GM19438 (cell line): ENCODE data around the gene ZNF592.
A peak's percentile ranks its signal among the peaks of the same experiment; 100 is the strongest.

Experiments
- ATAC-seq: cut with Tn5 transposase; IDR thresholded peaks from one replicate; pipeline ENCODE4 v1.9.1; 2021; ENCODE audit warnings: low read depth; ENCODE audit not compliant: unreplicated experiment

ZNF592 gene, protein sequence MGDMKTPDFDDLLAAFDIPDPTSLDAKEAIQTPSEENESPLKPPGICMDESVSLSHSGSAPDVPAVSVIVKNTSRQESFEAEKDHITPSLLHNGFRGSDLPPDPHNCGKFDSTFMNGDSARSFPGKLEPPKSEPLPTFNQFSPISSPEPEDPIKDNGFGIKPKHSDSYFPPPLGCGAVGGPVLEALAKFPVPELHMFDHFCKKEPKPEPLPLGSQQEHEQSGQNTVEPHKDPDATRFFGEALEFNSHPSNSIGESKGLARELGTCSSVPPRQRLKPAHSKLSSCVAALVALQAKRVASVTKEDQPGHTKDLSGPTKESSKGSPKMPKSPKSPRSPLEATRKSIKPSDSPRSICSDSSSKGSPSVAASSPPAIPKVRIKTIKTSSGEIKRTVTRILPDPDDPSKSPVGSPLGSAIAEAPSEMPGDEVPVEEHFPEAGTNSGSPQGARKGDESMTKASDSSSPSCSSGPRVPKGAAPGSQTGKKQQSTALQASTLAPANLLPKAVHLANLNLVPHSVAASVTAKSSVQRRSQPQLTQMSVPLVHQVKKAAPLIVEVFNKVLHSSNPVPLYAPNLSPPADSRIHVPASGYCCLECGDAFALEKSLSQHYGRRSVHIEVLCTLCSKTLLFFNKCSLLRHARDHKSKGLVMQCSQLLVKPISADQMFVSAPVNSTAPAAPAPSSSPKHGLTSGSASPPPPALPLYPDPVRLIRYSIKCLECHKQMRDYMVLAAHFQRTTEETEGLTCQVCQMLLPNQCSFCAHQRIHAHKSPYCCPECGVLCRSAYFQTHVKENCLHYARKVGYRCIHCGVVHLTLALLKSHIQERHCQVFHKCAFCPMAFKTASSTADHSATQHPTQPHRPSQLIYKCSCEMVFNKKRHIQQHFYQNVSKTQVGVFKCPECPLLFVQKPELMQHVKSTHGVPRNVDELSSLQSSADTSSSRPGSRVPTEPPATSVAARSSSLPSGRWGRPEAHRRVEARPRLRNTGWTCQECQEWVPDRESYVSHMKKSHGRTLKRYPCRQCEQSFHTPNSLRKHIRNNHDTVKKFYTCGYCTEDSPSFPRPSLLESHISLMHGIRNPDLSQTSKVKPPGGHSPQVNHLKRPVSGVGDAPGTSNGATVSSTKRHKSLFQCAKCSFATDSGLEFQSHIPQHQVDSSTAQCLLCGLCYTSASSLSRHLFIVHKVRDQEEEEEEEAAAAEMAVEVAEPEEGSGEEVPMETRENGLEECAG (N-terminal part only)

DNA sequence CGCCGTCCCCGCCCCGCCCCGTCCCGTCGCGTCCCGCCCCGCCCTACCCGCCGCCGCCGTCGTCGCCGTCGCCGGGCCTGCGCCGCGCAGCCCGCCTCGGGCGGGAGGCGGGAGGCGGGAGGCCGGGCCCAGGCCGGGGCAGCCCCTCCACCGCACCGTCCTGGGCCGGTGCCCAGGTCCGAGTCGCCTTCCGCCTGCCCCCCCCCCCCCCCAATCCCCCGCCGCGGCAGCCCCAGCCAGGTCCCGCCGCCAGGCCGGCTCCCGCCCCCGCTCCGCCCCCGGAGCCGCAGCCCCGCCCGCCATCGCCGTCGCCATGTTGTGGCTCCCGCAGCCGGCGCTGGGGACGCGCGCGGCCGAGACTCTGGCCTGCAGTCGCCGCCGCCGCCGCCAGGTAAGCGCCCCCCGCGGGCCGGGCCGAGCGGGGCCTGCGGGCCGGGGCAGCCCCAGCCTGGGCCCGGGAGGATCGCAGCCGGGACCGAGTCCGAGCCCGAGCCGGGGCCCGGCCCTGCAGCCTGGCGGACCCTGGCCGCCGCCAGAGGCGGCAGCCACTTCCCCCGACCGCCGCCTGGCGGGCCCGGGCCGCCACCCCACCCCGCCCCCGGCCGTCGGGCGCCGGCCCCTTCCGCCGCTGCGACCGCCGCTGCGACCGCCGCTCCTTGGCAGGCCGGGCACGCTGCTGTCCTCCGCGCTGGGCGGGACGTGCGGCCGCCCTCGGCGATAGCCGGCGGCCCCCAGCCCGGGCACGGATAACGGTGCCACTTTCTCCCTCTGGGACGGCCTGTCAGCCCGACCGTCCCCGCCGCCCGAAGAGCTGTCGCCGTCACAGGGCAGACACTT is at the start of gene ZNF592:
Gene ZNF592 (plus strand): TSS at position 319 of the 837 bp plus-strand sequence. CDS start 34,084 bp downstream, outside the sequence.
- ATAC-seq = peak; percentile 49

DNA sequence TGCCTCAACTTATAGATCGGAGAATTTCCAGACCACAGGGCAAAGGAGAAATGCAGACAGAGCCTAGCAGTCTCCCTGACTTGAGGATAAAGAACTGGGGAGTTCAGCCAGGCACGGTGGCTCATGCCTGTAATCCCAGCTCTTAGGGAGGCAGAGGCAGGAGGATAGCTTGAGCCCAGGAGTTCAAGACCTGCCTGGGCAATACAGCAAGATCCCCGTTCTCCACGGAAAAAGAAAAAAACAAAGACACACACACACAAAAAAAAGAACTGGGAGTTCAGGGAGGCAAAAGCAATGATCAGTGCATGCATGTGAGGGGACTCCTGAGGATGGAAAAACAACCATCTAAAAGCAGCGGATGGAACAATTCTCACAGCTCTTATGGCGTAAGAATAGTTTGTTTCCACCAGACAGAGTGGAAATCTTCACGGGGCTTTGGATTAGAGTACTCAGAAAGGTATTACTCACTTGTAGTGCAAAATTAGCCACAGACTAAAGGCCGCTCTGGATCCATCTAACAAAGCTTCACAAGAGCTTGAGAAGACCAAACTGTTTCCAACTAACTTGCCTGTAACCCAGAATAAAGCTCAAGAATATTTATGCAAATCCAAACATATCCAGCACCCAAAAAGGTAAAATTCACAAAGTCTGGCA is 48.7 kb upstream of the ZNF592 start:
- no peak for ATAC-seq

DNA sequence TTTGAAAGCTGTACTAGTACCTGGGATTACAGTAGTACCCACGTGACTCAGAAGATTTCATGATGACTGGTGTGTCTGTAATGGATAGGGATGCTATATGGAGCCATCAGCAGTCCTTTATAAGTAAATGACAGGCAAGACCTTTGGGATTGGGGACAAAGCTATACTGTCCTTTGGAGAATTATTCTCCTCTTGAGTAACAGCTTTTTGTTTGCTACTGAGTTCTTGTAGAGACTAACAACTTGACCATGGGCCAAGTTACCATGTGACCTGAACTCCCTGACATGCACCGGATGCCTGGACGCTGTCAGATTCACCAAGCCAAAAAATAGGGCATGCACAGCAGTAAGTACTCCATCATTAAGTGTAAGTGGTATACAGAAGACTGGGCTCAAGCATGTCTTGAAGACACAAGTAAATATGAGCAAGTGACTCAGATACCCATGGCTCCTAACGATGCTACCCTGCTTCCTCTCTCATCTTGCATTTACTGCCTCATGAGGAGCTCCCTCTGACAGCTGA is 45.4 kb upstream of the ZNF592 start:
- ATAC-seq = no peak

DNA sequence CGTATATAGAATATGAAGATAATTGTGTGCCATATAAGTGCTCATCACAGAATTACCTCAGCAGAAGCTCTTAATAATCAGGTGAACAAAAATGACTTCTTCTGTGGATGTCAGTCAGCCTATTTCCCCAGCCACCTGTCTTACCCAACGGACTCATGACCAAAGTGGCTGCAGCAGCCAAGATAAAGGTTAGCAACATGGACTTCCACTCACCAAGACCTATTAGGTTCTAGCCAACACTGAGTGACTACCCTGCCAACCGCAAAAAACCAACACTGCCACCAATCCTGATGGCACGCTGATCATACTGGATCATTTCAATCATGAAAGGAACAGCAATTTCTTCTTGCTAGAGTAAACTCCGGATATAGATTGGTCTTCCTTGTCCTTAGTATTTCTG is 44.6 kb upstream of the ZNF592 start:
- ATAC-seq = no peak

DNA sequence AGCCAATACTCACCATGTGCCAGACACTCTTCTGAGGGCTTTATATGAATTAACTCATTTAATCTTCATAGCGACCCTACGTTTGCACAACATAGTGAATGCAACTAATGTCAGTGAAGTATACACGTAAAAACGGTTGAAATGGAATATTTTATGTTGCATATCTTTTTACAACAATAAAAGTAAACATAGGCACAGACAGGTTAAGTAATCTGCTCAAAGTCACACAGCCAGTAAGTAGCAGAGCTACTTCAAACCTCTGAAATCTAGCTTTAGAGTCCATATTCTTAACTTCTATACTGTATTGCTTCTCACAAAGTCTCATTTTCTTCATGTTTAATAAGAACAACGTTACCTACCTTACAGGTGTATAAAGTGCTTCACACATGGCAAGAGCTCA is 34.0 kb upstream of the ZNF592 start:
- ATAC-seq = no peak

DNA sequence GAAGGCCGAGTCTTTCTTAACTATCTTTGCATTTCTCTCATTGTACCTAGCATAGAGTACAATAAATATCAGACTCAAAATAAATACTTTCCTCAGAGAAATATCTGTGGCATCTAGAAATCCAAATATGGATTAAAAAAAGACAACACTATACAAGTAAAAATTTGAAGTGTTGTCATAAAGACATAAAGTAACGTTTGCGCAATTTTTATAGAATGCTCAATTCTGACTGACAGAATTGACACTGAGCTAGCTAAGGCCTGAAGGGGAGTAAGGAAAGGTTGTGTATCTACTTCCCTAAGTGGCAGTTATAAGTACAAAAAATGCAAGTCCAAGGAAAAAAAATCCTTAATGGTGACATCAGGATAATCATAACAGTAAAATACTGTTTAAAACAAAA is 33.6 kb upstream of the ZNF592 start:
- ATAC-seq = no peak

DNA sequence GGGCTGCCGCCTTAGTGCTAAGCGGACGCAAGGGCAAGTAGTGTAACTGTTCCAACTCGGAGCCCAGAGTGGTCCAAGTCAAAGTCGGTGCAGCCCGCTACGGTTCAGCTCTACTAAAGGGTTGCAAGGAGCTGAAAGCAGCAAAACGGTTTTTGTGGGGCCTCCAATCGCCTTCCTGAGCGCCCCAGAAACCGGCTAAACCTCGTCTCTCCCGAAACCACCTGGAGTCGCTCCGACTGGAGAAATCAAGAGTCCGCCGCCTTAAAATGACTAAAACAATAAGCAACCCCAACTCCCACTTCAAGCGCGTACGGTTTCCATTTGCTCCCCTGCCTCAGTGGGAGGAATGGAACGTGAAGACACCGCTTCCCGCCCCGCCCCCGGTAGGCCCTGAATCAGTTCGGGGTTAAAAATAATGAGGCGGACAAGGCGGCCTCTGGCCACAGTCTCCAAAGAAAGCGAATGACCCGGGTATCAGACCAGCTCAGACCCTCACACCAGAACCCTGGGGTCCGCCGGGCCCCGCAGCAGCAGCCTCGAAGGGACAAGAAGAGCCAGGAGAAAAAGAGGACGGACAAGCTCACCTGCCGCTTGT is 32.9 kb upstream of the ZNF592 start:
- ATAC-seq = peak; percentile 3

DNA sequence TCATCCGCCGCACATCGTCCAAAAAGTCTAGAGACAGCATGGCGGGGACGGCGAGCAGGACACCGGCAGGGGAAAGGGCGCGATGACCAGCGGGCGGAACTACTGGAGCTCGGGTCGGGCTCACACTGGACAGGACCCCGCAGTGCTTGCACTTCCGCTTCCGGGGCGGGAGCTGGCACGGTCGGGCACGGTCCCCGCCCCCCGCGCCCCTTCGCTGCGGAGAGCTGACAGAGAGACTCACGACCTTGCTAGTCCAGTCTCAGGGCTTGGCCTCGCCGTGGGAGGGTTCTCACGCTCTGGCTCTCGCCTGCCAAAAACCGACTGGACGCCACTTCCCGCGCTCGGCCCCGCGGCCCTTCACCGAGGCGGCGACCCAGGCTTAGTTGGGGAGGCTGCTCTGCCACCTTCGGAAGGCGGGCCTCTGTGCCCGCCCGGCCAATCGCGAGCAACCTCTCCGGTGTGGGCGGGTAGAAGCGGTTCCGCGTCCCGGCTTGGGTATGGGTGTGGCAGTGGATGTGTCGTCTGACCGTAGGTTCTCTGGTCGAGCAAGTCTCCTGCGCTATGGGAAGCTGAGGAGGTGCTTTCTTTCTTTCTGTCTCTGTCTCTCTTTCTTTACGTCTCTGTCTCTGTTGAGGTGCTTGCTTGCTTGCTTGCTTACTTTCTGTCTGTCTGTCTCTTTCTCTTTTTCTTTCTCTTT is 32.2 kb upstream of the ZNF592 start, which contains the start of gene SEC11A:
Gene SEC11A (minus strand): TSS at position 104 of the 697 bp plus-strand sequence. CDS start 64 bp downstream, at position 40.
- ATAC-seq = peak; percentile 91

DNA sequence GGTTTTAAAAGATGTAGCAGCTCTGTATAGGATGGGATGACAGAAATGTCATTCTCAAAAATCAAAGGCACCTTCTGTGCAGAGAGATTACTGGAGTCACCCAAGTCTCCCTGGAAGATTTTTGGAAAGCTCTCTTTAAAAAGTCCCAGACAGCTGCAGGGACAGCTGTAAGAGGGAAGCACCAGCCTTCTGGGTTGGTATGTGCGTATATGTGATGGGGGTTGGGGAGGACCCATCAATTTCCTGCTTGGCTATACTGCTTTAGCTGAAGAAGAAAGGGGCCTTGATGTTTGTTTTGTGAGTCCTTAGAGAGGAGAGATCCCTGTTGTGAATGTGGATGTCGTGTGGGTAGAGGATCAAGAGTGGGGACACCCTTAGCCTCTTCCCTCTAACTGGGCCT is 27.0 kb upstream of the ZNF592 start:
- ATAC-seq = no peak

DNA sequence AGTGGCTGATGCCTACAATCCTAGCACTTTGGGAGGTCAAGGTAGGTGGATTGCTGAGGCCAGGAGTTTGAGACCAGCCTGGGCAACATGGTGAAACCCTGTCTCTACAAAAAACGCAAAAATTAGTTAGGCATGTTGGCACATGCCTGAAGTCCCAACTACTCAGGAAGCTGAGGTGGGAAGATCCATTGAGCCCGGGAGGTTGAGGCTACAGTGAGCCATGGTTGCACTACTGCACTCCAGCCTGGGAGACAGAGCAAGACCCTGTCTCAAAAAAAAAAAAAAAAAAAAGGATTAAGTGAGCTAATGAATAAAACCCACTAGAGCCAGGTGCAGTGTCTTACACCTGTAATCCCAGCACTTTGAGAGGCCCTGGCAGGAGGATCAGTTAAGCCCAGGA is 25.8 kb upstream of the ZNF592 start:
- ATAC-seq = no peak

DNA sequence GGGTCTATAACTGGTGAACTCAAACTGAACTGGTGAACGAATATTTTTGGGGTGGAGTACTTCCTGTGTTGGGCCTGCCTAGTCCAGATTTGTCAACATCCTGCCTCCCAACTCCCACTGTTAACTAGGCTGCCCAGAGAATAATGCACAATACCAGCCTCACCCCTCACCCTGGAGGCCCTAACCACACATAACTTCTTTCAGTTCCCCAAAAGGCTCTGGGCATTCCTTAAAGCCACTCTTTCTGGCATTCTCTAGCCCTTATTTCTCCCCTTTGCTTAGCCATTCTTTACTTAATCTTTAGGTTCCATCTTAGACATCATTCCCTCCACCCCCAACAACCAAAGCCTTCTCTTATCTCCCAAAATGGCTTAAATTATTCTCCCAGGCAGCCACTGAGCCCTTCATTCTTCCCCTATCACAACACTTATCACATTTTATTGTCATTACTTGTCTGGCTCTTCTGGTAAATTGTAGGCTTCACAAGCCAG is 23.3 kb upstream of the ZNF592 start:
- ATAC-seq = no peak

DNA sequence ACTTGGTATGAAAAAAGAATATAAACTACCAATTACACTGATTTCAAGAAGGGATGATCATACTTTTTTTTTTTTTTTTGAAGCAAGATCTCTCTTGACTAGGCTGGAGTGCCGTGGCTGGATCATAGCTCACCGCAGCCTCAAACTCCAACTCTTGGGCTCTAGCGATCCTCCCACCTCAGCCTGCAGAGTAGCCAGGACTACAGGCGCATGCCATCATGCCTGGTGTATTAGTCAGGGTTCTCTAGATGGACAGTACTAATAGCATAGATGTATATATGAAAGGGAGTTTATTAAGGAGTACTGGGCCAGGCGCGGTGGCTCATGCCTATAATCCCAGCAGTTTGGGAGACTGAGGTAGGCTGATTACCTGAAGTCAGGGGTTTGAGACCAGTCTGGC is 21.0 kb upstream of the ZNF592 start:
- ATAC-seq = no peak

DNA sequence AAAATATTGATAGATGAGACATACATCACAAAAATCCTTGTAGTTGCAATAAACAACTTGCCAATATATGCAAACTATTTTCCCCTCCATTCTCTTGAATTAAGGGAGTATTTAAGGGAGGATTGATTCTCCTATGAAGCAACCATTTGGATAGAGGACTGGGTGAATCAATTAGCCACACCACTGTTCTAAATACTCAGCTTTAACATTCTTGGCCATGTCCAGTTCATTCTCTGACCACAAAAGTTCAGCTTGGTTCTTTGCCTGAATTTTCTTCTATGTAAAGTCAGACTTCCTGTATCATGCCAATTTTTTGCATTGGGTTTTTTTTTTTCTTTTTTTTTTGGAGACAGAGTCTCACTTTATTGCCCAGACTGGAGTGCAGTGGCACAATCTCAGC is 16.6 kb upstream of the ZNF592 start:
- ATAC-seq = no peak

DNA sequence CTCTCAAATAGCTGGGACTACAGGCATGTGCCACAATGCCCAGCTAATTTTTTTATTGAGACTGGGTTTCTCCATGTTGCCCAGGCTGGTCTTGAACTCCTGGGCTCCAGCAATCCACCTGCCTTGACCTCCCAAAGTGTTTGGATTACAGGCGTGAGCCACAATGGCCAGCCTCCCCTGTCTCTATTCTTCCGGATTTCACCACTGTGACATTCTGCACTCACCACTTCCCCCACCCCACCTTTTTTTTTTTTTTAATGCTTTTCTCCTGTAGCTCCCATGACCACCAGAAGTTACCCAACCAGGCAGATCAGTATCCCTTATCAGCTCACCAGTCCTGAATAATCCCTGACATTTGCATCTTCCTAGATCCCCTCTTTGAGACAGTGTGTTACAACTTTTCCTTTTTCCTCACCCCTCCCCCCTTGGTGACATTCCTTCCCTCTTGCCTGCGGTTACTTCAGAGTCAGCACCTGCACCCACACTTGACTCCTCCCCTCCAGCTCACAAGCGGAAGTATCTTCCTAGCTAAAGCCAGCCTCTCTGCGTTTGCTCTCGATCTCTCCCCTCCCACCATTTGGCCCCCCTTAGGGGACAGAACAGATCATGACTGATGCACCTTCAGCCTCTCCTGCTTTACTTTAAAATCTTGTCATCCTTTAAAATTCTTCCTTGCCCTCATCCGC is 13.5 kb upstream of the ZNF592 start:
- peak; percentile 60 for ATAC-seq

DNA sequence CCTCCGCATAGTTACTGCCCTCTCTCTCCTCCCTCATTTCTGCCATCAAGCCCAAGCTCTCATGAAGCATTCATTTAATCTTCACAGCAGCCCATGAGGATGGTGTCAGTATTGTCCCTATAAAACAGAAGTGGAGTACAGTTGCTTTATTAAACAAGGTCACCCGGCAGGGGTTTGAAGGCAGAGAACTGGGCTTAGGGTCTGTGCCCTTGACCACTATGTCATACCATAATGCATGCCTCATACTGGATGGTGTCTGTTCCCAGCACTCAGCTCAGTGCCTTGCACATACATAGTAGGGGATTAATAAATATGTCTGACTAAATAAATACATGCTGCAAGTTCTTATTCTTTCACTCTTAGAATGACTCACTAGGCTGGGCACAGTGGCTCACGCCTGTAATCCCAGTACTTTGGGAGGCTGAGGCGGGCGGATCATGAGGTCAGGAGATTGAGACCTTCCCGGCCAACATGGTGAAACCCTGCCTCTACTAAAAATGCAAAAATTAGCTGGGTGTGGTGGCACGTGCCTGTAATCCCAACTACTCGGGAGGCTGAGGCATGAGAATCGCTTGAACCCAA is 12.8 kb upstream of the ZNF592 start:
- ATAC-seq = peak; percentile 33

DNA sequence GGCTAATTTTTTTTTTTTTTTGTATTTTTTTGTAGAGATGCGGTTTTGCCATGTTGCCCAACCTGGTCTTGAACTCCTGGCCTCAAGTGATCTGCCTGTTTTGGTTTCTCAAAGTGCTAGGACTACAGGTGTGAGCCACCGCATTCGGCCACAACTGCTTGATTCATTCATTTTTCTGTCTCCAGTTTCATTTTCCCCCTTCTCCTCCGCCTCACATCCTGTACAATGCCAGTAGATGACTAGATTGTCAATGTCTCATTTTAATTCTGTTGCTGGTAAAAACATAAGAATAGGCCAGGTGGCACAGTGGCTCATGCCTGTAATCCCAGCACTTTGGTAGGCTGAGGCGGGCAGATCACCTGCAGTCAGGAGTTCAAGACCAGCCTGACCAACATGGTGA is 12.0 kb upstream of the ZNF592 start:
- ATAC-seq = peak; percentile 50

DNA sequence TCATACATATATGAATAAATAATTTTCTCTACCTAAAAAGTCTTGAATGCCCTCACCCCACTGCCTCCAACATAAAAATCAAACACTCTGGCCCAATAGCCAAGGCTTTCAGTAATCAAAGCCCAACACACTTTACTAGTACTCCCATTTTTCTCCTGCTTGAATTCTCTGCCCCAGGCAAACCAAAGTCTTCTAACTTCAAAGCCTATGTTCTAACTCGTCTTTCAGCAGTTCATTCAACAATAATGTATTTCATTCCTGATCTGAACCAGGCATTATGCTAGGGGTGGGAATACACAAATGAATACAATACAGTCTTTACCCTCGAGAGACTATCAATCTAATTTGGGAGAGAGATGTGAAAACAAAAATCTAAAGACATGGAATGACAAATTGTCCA is 11.4 kb upstream of the ZNF592 start:
- no peak for ATAC-seq
